Esophagus squamous epithelium (tissue), 5 donors: ENCODE measurements around the gene CEP112. TPM values are rescaled to one million over a fixed set of nuclear protein-coding genes. Genes with fewer than 3 reads are reported as not detected.

ENCODE experiments used
- DNase-seq: peaks from one replicate; lab custom pipeline; 2025; lab: John Stamatoyannopoulos, UW
- H3K27ac ChIP-seq, 4 donors: fragments of 200-600 bp; sonication (generic); one replicate each; pipeline ENCODE4 v1.5.1; 2016 to 2019; ENCODE audit warnings: mild to moderate bottlenecking in 1 of 4
- H3K27me3 ChIP-seq, 4 donors: fragments of 200-600 bp; sonication (generic); 1 replicate in 3 of 4; 2 replicates in 1 of 4; pipeline versions ENCODE4 v1.5.1 to v1.6.0; 2017 to 2021; ENCODE audit warnings: antibody characterized with exemption in 1 of 4
- H3K36me3 ChIP-seq, 3 donors: fragments of 200-600 bp; sonication (generic); one replicate each; pipeline ENCODE4 v1.5.1; 2016 to 2019
- H3K4me1 ChIP-seq, 3 donors: fragments of 200-600 bp; sonication (generic); one replicate each; pipeline ENCODE4 v1.5.1; 2017 to 2019
- H3K4me3 ChIP-seq, 4 donors: fragments of 200-600 bp; sonication (generic); 1 replicate in 3 of 4; 2 replicates in 1 of 4; pipeline ENCODE4 v1.5.1; 2016 to 2019; ENCODE audit warnings: mild to moderate bottlenecking in 2 of 4, moderate library complexity in 1 of 4
- H3K9me3 ChIP-seq, 3 donors: fragments of 200-600 bp; sonication (generic); one replicate each; pipeline ENCODE4 v1.5.1; 2016 to 2019
- CTCF ChIP-seq, 6 experiments: fragments of 450-650 bp in 4 of 6; fragments of 200-600 bp in 2 of 6; sonication (generic) in 2 of 6; IDR thresholded peaks; one replicate each; pipeline ENCODE4 v1.5.1; 2016 to 2019; ENCODE audit warnings: antibody characterized with exemption in 6 of 6, mild to moderate bottlenecking in 4 of 6, moderate library complexity in 4 of 6
- POLR2A ChIP-seq, 4 donors: fragments of 450-650 bp; IDR thresholded peaks; one replicate each; pipeline ENCODE4 v1.6.1; 2017; ENCODE audit warnings: antibody characterized with exemption in 4 of 4, mild to moderate bottlenecking in 4 of 4, moderate library complexity in 3 of 4
- WGBS, 2 donors: methylation state at CpG; one replicate each; pipeline ENCODE4 v1.1.5; 2018; 5-methylcytosine and 5-hydroxymethylcytosine counted together
- intact Hi-C: fragments of 100-400 bp; cut with DNase I; formaldehyde crosslinking; loops from one replicate; pipeline ENCODE4 v1.15.0; 2022
- total RNA-seq, 4 donors: library from RNA; depleted of rRNA; stranded (reverse); fragments of >200 nt; gene quantifications; one replicate each; pipeline ENCODE4 v1.1.0, GENCODE V29; 2016
- donor health status: DM: yes; HTN: yes; CAD: no.

The CEP112 gene
- total RNA-seq, 4 donors from 2014 or later: 2.5 to 10.9 (median 6.4) TPM

- no peak overlapping the region for H3K27ac ChIP-seq
- intact Hi-C loops: no loop called here
- no peak overlapping the region for H3K4me3 ChIP-seq
- no peaks in the 10 kb centered on the region for H3K27me3 ChIP-seq
- H3K36me3 ChIP-seq: no peaks in the 10 kb centered on the region
- DNase-seq: no peak
- H3K9me3 ChIP-seq: no peaks in the 10 kb centered on the region
- WGBS, 2 donors: 76 to 80% methylated on average over 2 of the region's 2 CpGs
- peaks cover 0 to 21% (median 0%) of the 10 kb centered on the region in 3 donors for H3K4me1 ChIP-seq
- TF ChIP-seq CTCF (IDR thresholded peaks at IDR 0.05) (no peak), POLR2A (IDR thresholded peaks at IDR 0.05) (no peak)
Observed at GRCh38 chr17:65727832-65728231, 464.1 kb downstream of the CEP112 start.

- no peak for DNase-seq
- no peaks in the 10 kb centered on the region for H3K9me3 ChIP-seq
- peaks cover 0 to 21% (median 0%) of the 10 kb centered on the region in 3 donors for H3K4me1 ChIP-seq
- H3K36me3 ChIP-seq: no peaks in the 10 kb centered on the region
- 56 to 89% methylated on average over 1 to 2 of the region's 2 CpGs for WGBS, 2 donors
- intact Hi-C loops: no loop called here
- H3K27me3 ChIP-seq: no peaks in the 10 kb centered on the region
- no peak overlapping the region for H3K4me3 ChIP-seq
- TF ChIP-seq CTCF (IDR thresholded peaks at IDR 0.05) (no peak), POLR2A (IDR thresholded peaks at IDR 0.05) (no peak)
- H3K27ac ChIP-seq: no peak overlapping the region
Observed at GRCh38 chr17:65727246-65727645, 464.7 kb downstream of the CEP112 start.

GRCh38 chr17:65723431-65724151 is 468.3 kb downstream of the CEP112 start:
- no peaks in the 10 kb centered on the region for H3K27me3 ChIP-seq
- intact Hi-C loops: no loop called here
- H3K9me3 ChIP-seq: no peaks in the 10 kb centered on the region
- H3K36me3 ChIP-seq: no peaks in the 10 kb centered on the region
- TF ChIP-seq POLR2A (IDR thresholded peaks at IDR 0.05): no peak
- no peak for TF ChIP-seq CTCF (IDR thresholded peaks at IDR 0.05)
- H3K4me3 ChIP-seq: no peak overlapping the region
- WGBS, 2 donors: 34% methylated on average over 5 of the region's 5 CpGs
- no peak for DNase-seq
- H3K4me1 ChIP-seq: peaks cover 0 to 12% (median 0%) of the 10 kb centered on the region in 3 donors
- H3K27ac ChIP-seq: no peak overlapping the region

GRCh38 chr17:65718601-65719000 is 473.3 kb downstream of the CEP112 start:
- 57 to 61% methylated on average over 3 of the region's 3 CpGs for WGBS, 2 donors
- intact Hi-C loops: no loop called here
- Histone ChIP-seq H3K36me3 (no peaks in the 10 kb centered on the region), H3K27ac (no peak overlapping the region), H3K4me1 (peaks cover 0 to 5% (median 0%) of the 10 kb centered on the region in 3 donors), H3K27me3 (no peaks in the 10 kb centered on the region), H3K4me3 (no peak overlapping the region), H3K9me3 (no peaks in the 10 kb centered on the region)
- no peak for DNase-seq
- TF ChIP-seq POLR2A (IDR thresholded peaks at IDR 0.05) (no peak), CTCF (IDR thresholded peaks at IDR 0.05) (no peak)

GRCh38 chr17:65712383-65713267 is 479.3 kb downstream of the CEP112 start:
- 70 to 80% methylated on average over 9 of the region's 9 CpGs for WGBS, 2 donors
- Histone ChIP-seq H3K4me3 (no peak overlapping the region), H3K36me3 (no peaks in the 10 kb centered on the region), H3K27ac (no peak overlapping the region), H3K27me3 (no peaks in the 10 kb centered on the region), H3K4me1 (no peaks in the 10 kb centered on the region), H3K9me3 (no peaks in the 10 kb centered on the region)
- TF ChIP-seq CTCF (IDR thresholded peaks at IDR 0.05) (no peak), POLR2A (IDR thresholded peaks at IDR 0.05) (no peak)
- DNase-seq: no peak
- intact Hi-C loops: no loop called here
